Liver (tissue), 9 donors: Measurements from ENCODE around the gene POU6F2. TPM values are rescaled to one million over a fixed set of nuclear protein-coding genes. Genes with fewer than 3 reads are reported as not detected.

Experiments
- DNase-seq: peaks from one replicate; pipeline ENCODE4 v3.0.0-alpha.2; 2017; ENCODE audit warnings: low spot score
- H3K27ac ChIP-seq, 2 donors: one replicate each; pipeline ENCODE4 v1.7.0; 2013; ENCODE audit warnings: inconsistent platforms in 2 of 2, low read length in 2 of 2, control low read depth in 1 of 2, low read depth in 1 of 2, mild to moderate bottlenecking in 1 of 2
- H3K27me3 ChIP-seq, 4 donors: one replicate each; pipeline versions ENCODE4 v1.6.1 to v1.7.0; 2013; ENCODE audit warnings: low read length in 3 of 4, inconsistent platforms in 1 of 4, mild to moderate bottlenecking in 1 of 4, moderate library complexity in 1 of 4; ENCODE audit not compliant: control insufficient read depth in 4 of 4, insufficient read depth in 4 of 4
- H3K36me3 ChIP-seq, 4 donors: one replicate each; pipeline versions ENCODE4 v1.6.1 to v1.7.0; 2013; ENCODE audit warnings: low read length in 3 of 4, mild to moderate bottlenecking in 3 of 4, low read depth in 1 of 4, moderate library complexity in 1 of 4; ENCODE audit not compliant: control insufficient read depth in 4 of 4, insufficient read depth in 3 of 4
- H3K4me1 ChIP-seq, 4 donors: one replicate each; pipeline versions ENCODE4 v1.6.1 to v1.7.0; 2013; ENCODE audit warnings: low read length in 3 of 4, mild to moderate bottlenecking in 3 of 4, moderate library complexity in 1 of 4; ENCODE audit not compliant: control insufficient read depth in 4 of 4, insufficient read depth in 4 of 4
- H3K4me3 ChIP-seq, 3 donors: one replicate each; pipeline versions ENCODE4 v1.6.1 to v1.7.0; 2013; ENCODE audit warnings: low read length in 3 of 3, control low read depth in 1 of 3, low read depth in 1 of 3, mild to moderate bottlenecking in 1 of 3
- H3K9ac ChIP-seq, 2 donors: one replicate each; pipeline ENCODE4 v1.7.0; 2013; ENCODE audit warnings: low read length in 2 of 2, mild to moderate bottlenecking in 2 of 2, moderate library complexity in 2 of 2, control low read depth in 1 of 2, low read depth in 1 of 2
- H3K9me3 ChIP-seq, 4 donors: one replicate each; pipeline versions ENCODE4 v1.6.1 to v1.7.0; 2013; ENCODE audit warnings: low read length in 3 of 4; ENCODE audit not compliant: control insufficient read depth in 4 of 4
- EGR1 ChIP-seq, 2 donors: IDR thresholded peaks; 2 replicates each; pipeline ENCODE4 v1.6.1; 2016 to 2018; ENCODE audit warnings: antibody characterized with exemption in 2 of 2, low read depth in 2 of 2
- FOXA1 ChIP-seq: IDR thresholded peaks from 2 replicates; pipeline ENCODE4 v1.6.1; 2016; ENCODE audit warnings: antibody characterized with exemption
- FOXA2 ChIP-seq: IDR thresholded peaks from 2 replicates; pipeline ENCODE4 v1.6.1; 2016; ENCODE audit warnings: antibody characterized with exemption
- GABPA ChIP-seq, 2 donors: IDR thresholded peaks in 1 of 2; conservative IDR thresholded peaks in 1 of 2; 2 replicates each; pipeline ENCODE4 v1.6.1; 2016; ENCODE audit warnings: antibody characterized with exemption in 2 of 2, mild to moderate bottlenecking in 1 of 2, moderate library complexity in 1 of 2
- HNF4A ChIP-seq, 2 donors: conservative IDR thresholded peaks; 2 replicates each; pipeline ENCODE4 v1.6.1; 2016; ENCODE audit warnings: antibody characterized with exemption in 2 of 2, mild to moderate bottlenecking in 2 of 2
- HNF4G ChIP-seq: IDR thresholded peaks from 2 replicates; pipeline ENCODE4 v1.6.1; 2016; ENCODE audit warnings: antibody characterized with exemption
- JUND ChIP-seq, 2 donors: IDR thresholded peaks; 2 replicates each; pipeline ENCODE4 v1.6.1; 2016; ENCODE audit warnings: antibody characterized with exemption in 2 of 2
- NR2F2 ChIP-seq: IDR thresholded peaks from 2 replicates; pipeline ENCODE4 v1.6.1; 2016; ENCODE audit warnings: antibody characterized with exemption
- RAD21 ChIP-seq, 2 donors: IDR thresholded peaks; 2 replicates each; pipeline ENCODE4 v1.6.1; 2016; ENCODE audit warnings: antibody characterized with exemption in 2 of 2, mild to moderate bottlenecking in 2 of 2
- REST ChIP-seq: IDR thresholded peaks from 2 replicates; pipeline ENCODE4 v1.6.1; 2016; ENCODE audit warnings: antibody characterized with exemption, mild to moderate bottlenecking
- RXRA ChIP-seq, 2 donors: IDR thresholded peaks; 2 replicates each; pipeline ENCODE4 v1.6.1; 2017 to 2018; ENCODE audit warnings: antibody characterized with exemption in 2 of 2, mild to moderate bottlenecking in 1 of 2
- SP1 ChIP-seq: IDR thresholded peaks from 2 replicates; pipeline ENCODE4 v1.6.1; 2018; ENCODE audit warnings: antibody characterized with exemption, mild to moderate bottlenecking
- TAF1 ChIP-seq: conservative IDR thresholded peaks from 2 replicates; pipeline ENCODE4 v1.6.1; 2016; ENCODE audit warnings: antibody characterized with exemption, mild to moderate bottlenecking
- YY1 ChIP-seq: IDR thresholded peaks from 2 replicates; pipeline ENCODE4 v1.6.1; 2016; ENCODE audit warnings: antibody characterized with exemption, mild to moderate bottlenecking
- WGBS: extraction: QIAGEN DNeasy Blood & Tissue Kit; methylation state at CpG from one replicate; pipeline ENCODE4 v1.1.7; 2013; 5-methylcytosine and 5-hydroxymethylcytosine counted together
- polyA plus RNA-seq, 2 donors: library from polyadenylated mRNA; stranded (reverse) in 1 of 2; unstranded in 1 of 2; fragments of 200-250 nt in 1 of 2; fragments of >200 nt in 1 of 2; fragmentation: Nextera tagmentation in 1 of 2; extraction: Ambion mirVana in 1 of 2; gene quantifications; one replicate each; pipeline versions ENCODE4 v1.2.1 to v1.2.3, GENCODE V29; 2013 to 2015
- total RNA-seq, 2 donors: library from RNA; depleted of rRNA; stranded (reverse); fragments of >200 nt; gene quantifications; one replicate each; pipeline ENCODE4 v1.2.3, GENCODE V29; 2014
- TF ChIP-seq, protein P1 (sequence below): IDR thresholded peaks from 2 replicates; pipeline ENCODE4 v1.6.1; 2016; ENCODE audit warnings: antibody characterized with exemption
- TF ChIP-seq, protein P2 (sequence below): IDR thresholded peaks from 2 replicates; pipeline ENCODE4 v1.6.1; 2016; ENCODE audit warnings: antibody characterized with exemption
- TF ChIP-seq, protein P3 (sequence below): fragments of 150-350 bp; IDR thresholded peaks from 2 replicates; pipeline ENCODE4 v1.5.1; 2017; ENCODE audit warnings: improper control_type of control experiment, low read depth, low read length; ENCODE audit not compliant: missing input control
- TF ChIP-seq, protein P4 (sequence below): IDR thresholded peaks from 2 replicates; pipeline ENCODE4 v1.6.1; 2016; ENCODE audit warnings: antibody characterized with exemption
- donor health status: healthy.
- donor health status: healthy.
- donor health status: healthy.
- donor health status: healthy.
- donor health status: healthy.

POU6F2 gene
- total and polyA plus RNA-seq, 4 donors: under 0.01 to 0.24 (median 0.08) TPM; not detected in 1

- no peaks in the 10 kb centered on the region for H3K36me3 ChIP-seq
- no peaks in the 10 kb centered on the region for H3K4me1 ChIP-seq
- no peaks in the 10 kb centered on the region for H3K9me3 ChIP-seq
- DNase-seq: no peak
- no peaks in the 10 kb centered on the region for H3K27me3 ChIP-seq
- H3K4me3 ChIP-seq: no peak overlapping the region
- H3K27ac ChIP-seq: no peak overlapping the region
- TF ChIP-seq, protein P1, sequence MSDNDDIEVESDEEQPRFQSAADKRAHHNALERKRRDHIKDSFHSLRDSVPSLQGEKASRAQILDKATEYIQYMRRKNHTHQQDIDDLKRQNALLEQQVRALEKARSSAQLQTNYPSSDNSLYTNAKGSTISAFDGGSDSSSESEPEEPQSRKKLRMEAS: no peak
- TF ChIP-seq REST (no peak), FOXA1 (no peak), YY1 (peak; percentile 24), RXRA (IDR thresholded peaks at IDR 0.05) (peak in 1 of 2 donors; percentile 4), RAD21 (IDR thresholded peaks at IDR 0.05) (no peak), JUND (IDR thresholded peaks at IDR 0.05) (no peak), TAF1 (no peak), HNF4G (no peak), NR2F2 (no peak), SP1 (no peak), EGR1 (IDR thresholded peaks at IDR 0.05; ENCODE audit: low read depth in 2 of 2) (no peak), HNF4A (conservative IDR thresholded peaks at IDR 0.05) (peak in 1 of 2 donors; percentile 42), GABPA (IDR thresholded peaks at IDR 0.05 in 1 of 2, conservative IDR thresholded peaks at IDR 0.05 in 1 of 2) (no peak), FOXA2 (no peak)
- TF ChIP-seq, protein P2, sequence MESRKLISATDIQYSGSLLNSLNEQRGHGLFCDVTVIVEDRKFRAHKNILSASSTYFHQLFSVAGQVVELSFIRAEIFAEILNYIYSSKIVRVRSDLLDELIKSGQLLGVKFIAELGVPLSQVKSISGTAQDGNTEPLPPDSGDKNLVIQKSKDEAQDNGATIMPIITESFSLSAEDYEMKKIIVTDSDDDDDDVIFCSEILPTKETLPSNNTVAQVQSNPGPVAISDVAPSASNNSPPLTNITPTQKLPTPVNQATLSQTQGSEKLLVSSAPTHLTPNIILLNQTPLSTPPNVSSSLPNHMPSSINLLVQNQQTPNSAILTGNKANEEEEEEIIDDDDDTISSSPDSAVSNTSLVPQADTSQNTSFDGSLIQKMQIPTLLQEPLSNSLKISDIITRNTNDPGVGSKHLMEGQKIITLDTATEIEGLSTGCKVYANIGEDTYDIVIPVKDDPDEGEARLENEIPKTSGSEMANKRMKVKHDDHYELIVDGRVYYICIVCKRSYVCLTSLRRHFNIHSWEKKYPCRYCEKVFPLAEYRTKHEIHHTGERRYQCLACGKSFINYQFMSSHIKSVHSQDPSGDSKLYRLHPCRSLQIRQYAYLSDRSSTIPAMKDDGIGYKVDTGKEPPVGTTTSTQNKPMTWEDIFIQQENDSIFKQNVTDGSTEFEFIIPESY: no peak
- TF ChIP-seq, protein P3, sequence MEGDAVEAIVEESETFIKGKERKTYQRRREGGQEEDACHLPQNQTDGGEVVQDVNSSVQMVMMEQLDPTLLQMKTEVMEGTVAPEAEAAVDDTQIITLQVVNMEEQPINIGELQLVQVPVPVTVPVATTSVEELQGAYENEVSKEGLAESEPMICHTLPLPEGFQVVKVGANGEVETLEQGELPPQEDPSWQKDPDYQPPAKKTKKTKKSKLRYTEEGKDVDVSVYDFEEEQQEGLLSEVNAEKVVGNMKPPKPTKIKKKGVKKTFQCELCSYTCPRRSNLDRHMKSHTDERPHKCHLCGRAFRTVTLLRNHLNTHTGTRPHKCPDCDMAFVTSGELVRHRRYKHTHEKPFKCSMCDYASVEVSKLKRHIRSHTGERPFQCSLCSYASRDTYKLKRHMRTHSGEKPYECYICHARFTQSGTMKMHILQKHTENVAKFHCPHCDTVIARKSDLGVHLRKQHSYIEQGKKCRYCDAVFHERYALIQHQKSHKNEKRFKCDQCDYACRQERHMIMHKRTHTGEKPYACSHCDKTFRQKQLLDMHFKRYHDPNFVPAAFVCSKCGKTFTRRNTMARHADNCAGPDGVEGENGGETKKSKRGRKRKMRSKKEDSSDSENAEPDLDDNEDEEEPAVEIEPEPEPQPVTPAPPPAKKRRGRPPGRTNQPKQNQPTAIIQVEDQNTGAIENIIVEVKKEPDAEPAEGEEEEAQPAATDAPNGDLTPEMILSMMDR: no peak
- TF ChIP-seq, protein P4, sequence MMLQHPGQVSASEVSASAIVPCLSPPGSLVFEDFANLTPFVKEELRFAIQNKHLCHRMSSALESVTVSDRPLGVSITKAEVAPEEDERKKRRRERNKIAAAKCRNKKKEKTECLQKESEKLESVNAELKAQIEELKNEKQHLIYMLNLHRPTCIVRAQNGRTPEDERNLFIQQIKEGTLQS: no peak
- WGBS: 49% methylated on average over 10 of the region's 10 CpGs
- H3K9ac ChIP-seq: no peak overlapping the region
Observed at GRCh38 chr7:39291628-39292410, 314.1 kb downstream of the POU6F2 start.
